Thymus (tissue), 11 donors: ENCODE data around the gene NCOA5. TPM values are rescaled to one million over a fixed set of nuclear protein-coding genes. Genes with fewer than 3 reads are reported as not detected.

Experiments used
- DNase-seq, 9 donors: peaks; one replicate each; pipeline ENCODE4 v3.0.0-alpha.2; 2013; ENCODE audit warnings: low spot score in 9 of 9, low read depth in 6 of 9, missing footprints in 1 of 9
- H3K27ac ChIP-seq, 2 donors: one replicate each; pipeline ENCODE4 v1.5.1; 2013; ENCODE audit warnings: control low read depth in 1 of 2, low read depth in 1 of 2, low read length in 1 of 2, mild to moderate bottlenecking in 1 of 2, moderate library complexity in 1 of 2
- H3K27me3 ChIP-seq, 2 donors: one replicate each; pipeline ENCODE4 v1.5.1; 2013; ENCODE audit warnings: low read length in 1 of 2; ENCODE audit not compliant: control insufficient read depth in 2 of 2, insufficient read depth in 1 of 2
- H3K36me3 ChIP-seq, 2 donors: one replicate each; pipeline ENCODE4 v1.5.1; 2013; ENCODE audit warnings: low read length in 1 of 2, mild to moderate bottlenecking in 1 of 2, moderate library complexity in 1 of 2; ENCODE audit not compliant: control insufficient read depth in 2 of 2, insufficient read depth in 2 of 2
- H3K4me1 ChIP-seq, 2 donors: one replicate each; pipeline ENCODE4 v1.5.1; 2013; ENCODE audit warnings: low read length in 2 of 2; ENCODE audit not compliant: control insufficient read depth in 2 of 2, insufficient read depth in 2 of 2
- H3K4me3 ChIP-seq, 2 donors: one replicate each; pipeline ENCODE4 v1.5.1; 2013; ENCODE audit warnings: low read length in 2 of 2, control low read depth in 1 of 2, mild to moderate bottlenecking in 1 of 2
- H3K9me3 ChIP-seq, 2 donors: one replicate each; pipeline ENCODE4 v1.5.1; 2013; ENCODE audit warnings: low read length in 1 of 2, mild to moderate bottlenecking in 1 of 2; ENCODE audit not compliant: control insufficient read depth in 2 of 2, insufficient read depth in 1 of 2
- WGBS: extraction: QIAGEN DNeasy Blood & Tissue Kit; methylation state at CpG from one replicate; pipeline ENCODE4 v1.1.7; 2013; 5-methylcytosine and 5-hydroxymethylcytosine counted together
- polyA plus RNA-seq: library from polyadenylated mRNA; stranded (reverse); fragments of 200-250 nt; gene quantifications from one replicate; pipeline ENCODE4 v1.2.3, GENCODE V29; 2013
- total RNA-seq: library from RNA; stranded (reverse); fragments of 120-200 nt; gene quantifications from one replicate; pipeline ENCODE4 v1.2.4, GENCODE V29; 2013
- donor health status: healthy.

NCOA5 gene
- total and polyA plus RNA-seq, 2 donors: 21.5 to 25.4 TPM

DNA sequence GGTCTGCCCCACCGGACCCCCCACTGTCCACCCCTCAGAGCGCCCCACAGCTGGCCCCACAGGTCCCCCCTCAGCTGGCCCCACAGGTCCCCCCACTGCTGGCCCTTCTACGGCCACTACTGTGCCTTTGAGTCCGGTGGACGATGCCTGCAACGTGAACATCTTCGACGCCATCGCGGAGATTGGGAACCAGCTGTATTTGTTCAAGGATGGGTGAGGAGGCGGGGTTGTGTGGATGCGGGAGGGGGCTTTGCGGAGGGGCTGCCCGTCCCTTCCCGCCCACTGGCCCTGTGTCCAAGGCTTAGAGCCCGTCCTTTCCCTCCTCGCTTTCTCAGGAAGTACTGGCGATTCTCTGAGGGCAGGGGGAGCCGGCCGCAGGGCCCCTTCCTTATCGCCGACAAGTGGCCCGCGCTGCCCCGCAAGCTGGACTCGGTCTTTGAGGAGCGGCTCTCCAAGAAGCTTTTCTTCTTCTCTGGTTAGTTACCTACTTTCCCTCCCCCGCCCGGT, 76.4 kb downstream of the NCOA5 start:
- no peak overlapping the region for H3K4me3 ChIP-seq
- no peak for DNase-seq
- H3K36me3 ChIP-seq: no peaks in the 10 kb centered on the region
- H3K27me3 ChIP-seq: peaks cover 50 to 72% of the 10 kb centered on the region in 2 donors
- peaks cover 1 to 14% of the 10 kb centered on the region in 2 donors for H3K9me3 ChIP-seq
- H3K4me1 ChIP-seq: peaks cover 3 to 17% of the 10 kb centered on the region in 2 donors
- 18% methylated on average over 29 of the region's 29 CpGs for WGBS
- no peak overlapping the region for H3K27ac ChIP-seq

DNA sequence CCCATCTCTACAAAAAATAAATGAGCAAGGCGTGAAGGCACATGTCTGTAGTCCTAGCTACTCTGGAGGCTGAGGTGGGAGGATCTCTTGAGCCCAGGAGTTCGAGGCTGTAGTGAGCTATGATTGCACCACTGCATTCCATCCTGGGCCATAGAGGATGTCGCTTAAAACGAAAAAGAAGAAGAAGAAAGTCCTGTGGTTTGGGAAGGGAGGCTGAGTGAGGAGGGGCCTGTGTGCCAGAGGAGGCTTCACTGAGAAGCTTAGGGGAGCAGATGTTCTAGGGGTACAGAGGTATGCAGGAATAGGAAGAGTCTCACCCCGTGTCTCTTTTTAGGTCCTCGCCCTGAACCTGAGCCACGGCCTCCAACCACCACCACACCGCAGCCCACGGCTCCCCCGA, 76.8 kb downstream of the NCOA5 start:
- Histone ChIP-seq H3K36me3 (no peaks in the 10 kb centered on the region), H3K27ac (no peak overlapping the region), H3K27me3 (peaks cover 54 to 72% of the 10 kb centered on the region in 2 donors), H3K4me1 (peaks cover 3 to 22% of the 10 kb centered on the region in 2 donors), H3K9me3 (peaks cover 1 to 14% of the 10 kb centered on the region in 2 donors), H3K4me3 (no peak overlapping the region)
- WGBS: 50% methylated on average over 10 of the region's 10 CpGs
- DNase-seq: no peak

DNA sequence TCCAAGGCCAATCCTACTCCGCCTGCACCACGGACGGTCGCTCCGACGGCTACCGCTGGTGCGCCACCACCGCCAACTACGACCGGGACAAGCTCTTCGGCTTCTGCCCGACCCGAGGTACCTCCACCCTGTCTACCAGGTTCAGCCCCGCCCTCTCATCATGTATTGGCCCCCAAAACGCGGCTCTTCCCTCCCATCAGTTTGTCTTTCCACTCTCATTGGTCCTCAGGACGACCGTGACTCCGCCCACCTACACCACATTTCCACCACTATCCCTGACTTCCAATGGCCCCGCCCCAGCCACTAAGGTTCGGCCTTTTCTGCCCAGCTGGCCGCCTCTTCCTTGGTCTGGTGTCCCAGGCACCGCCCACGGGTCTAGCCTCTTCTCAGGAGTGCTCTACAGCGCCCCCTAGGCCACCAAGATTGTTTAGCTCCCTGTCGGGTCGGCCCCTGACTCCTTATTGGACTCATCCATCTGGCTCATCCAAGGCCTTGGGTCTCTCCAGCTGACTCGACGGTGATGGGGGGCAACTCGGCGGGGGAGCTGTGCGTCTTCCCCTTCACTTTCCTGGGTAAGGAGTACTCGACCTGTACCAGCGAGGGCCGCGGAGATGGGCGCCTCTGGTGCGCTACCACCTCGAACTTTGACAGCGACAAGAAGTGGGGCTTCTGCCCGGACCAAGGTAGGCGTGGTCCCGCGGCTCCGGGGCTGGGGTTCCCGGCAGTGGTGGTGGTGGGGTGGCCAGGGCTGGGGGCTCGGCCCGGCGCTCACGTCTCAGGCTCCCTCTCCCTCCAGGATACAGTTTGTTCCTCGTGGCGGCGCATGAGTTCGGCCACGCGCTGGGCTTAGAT, 77.9 kb downstream of the NCOA5 start:
- H3K9me3 ChIP-seq: peaks cover 1 to 14% of the 10 kb centered on the region in 2 donors
- peaks cover 3 to 26% of the 10 kb centered on the region in 2 donors for H3K4me1 ChIP-seq
- 22% methylated on average over 57 of the region's 57 CpGs for WGBS
- no peak overlapping the region for H3K27ac ChIP-seq
- no peak overlapping the region for H3K4me3 ChIP-seq
- H3K36me3 ChIP-seq: no peaks in the 10 kb centered on the region
- no peak for DNase-seq
- H3K27me3 ChIP-seq: peaks cover 57 to 83% of the 10 kb centered on the region in 2 donors

Other genes starting within 250 kb of the NCOA5 start
- 32.0 TPM for gene ACOT8, start 232.6 kb downstream of the NCOA5 start, total RNA-seq
- gene ACOT8, start 232.6 kb downstream of the NCOA5 start, polyA plus RNA-seq: 30.1 TPM
- 8.0 TPM for gene ZSWIM3, start 232.3 kb downstream of the NCOA5 start, total RNA-seq
- gene ZSWIM3, start 232.3 kb downstream of the NCOA5 start, polyA plus RNA-seq: 4.4 TPM
- gene ZSWIM1, start 208.7 kb downstream of the NCOA5 start, total RNA-seq: 5.7 TPM
- 5.7 TPM for gene ZSWIM1, start 208.7 kb downstream of the NCOA5 start, polyA plus RNA-seq
- gene SPATA25, start 202.3 kb downstream of the NCOA5 start, total RNA-seq: 3.1 TPM
- 5.1 TPM for gene SPATA25, start 202.3 kb downstream of the NCOA5 start, polyA plus RNA-seq
- gene NEURL2, start 198.8 kb downstream of the NCOA5 start, total RNA-seq: 8.1 TPM
- gene NEURL2, start 198.8 kb downstream of the NCOA5 start, polyA plus RNA-seq: 51.4 TPM
- gene CTSA, start 198.6 kb downstream of the NCOA5 start, total RNA-seq: 19.9 TPM
- 56.0 TPM for gene CTSA, start 198.6 kb downstream of the NCOA5 start, polyA plus RNA-seq
- 146 TPM for gene PLTP, start 177.8 kb downstream of the NCOA5 start, total RNA-seq
- 182 TPM for gene PLTP, start 177.8 kb downstream of the NCOA5 start, polyA plus RNA-seq
- gene PCIF1, start 155.3 kb downstream of the NCOA5 start, total RNA-seq: 13.9 TPM
- gene PCIF1, start 155.3 kb downstream of the NCOA5 start, polyA plus RNA-seq: 37.4 TPM
- gene ZNF335, start 117.8 kb downstream of the NCOA5 start, total RNA-seq: 8.3 TPM
- 16.5 TPM for gene ZNF335, start 117.8 kb downstream of the NCOA5 start, polyA plus RNA-seq
- 32.2 TPM for gene MMP9, start 81.1 kb downstream of the NCOA5 start, total RNA-seq
- gene MMP9, start 81.1 kb downstream of the NCOA5 start, polyA plus RNA-seq: 10.1 TPM
- gene SLC12A5, start 60.7 kb downstream of the NCOA5 start, total RNA-seq: 0.90 TPM
- 4.0 TPM for gene SLC12A5, start 60.7 kb downstream of the NCOA5 start, polyA plus RNA-seq
- 22.8 TPM for gene CD40, start 28.4 kb upstream of the NCOA5 start, total RNA-seq
- gene CD40, start 28.4 kb upstream of the NCOA5 start, polyA plus RNA-seq: 30.6 TPM
- 0.05 TPM for gene CDH22, start 218.5 kb upstream of the NCOA5 start, total RNA-seq
- gene CDH22, start 218.5 kb upstream of the NCOA5 start, polyA plus RNA-seq: 0.11 TPM